Skeletal muscle cell (primary cell): ENCODE data around the gene THAP8.

Experiments
- DNase-seq: peaks from one replicate; pipeline ENCODE4 v3.0.0-alpha.2; 2010; ENCODE audit warnings: low read depth
- H3K4me3 ChIP-seq: 2 replicates; pipeline ENCODE4 v1.5.1; 2011; ENCODE audit warnings: low read depth, mild to moderate bottlenecking, control low read depth, low read length, moderate library complexity

Gene THAP8

GRCh38 chr19:36006955-36007354 is 47.1 kb downstream of the THAP8 start:
- no peak overlapping the region for H3K4me3 ChIP-seq
- DNase-seq = no peak

- H3K4me3 ChIP-seq = no peak overlapping the region
- no peak for DNase-seq
Observed at GRCh38 chr19:36003284-36003683, 50.8 kb downstream of the THAP8 start.

GRCh38 chr19:36001605-36002004 is 52.5 kb downstream of the THAP8 start:
- DNase-seq = no peak
- no peak overlapping the region for H3K4me3 ChIP-seq

GRCh38 chr19:35996777-35997176 is 57.3 kb downstream of the THAP8 start:
- H3K4me3 ChIP-seq = no peak overlapping the region
- no peak for DNase-seq

- H3K4me3 ChIP-seq = peak within 1 kb of the TSS; percentile 85
- DNase-seq = peak; percentile 63
Observed at GRCh38 chr19:35995048-35995993, 58.8 kb downstream of the THAP8 start, which contains the start of gene SDHAF1. TSS of gene SDHAF1 (plus strand) at chr19:35995188. CDS start at chr19:35995275, 87 bp downstream.

- H3K4me3 ChIP-seq = peak overlapping the region; percentile 85
- DNase-seq = no peak
Observed at GRCh38 chr19:35993923-35994598, 60.0 kb downstream of the THAP8 start.

- no peak for DNase-seq
- no peak overlapping the region for H3K4me3 ChIP-seq
Observed at GRCh38 chr19:35992907-35993765, 60.9 kb downstream of the THAP8 start.

GRCh38 chr19:35991731-35992450 is 62.2 kb downstream of the THAP8 start:
- H3K4me3 ChIP-seq = no peak overlapping the region
- DNase-seq = no peak

- DNase-seq = no peak
- H3K4me3 ChIP-seq = no peak overlapping the region
Observed at GRCh38 chr19:35990771-35991730, 63.0 kb downstream of the THAP8 start.

- no peak for DNase-seq
- H3K4me3 ChIP-seq = no peak overlapping the region
Observed at GRCh38 chr19:35990156-35990555, 63.9 kb downstream of the THAP8 start.

GRCh38 chr19:35988824-35989223 is 65.3 kb downstream of the THAP8 start:
- no peak for DNase-seq
- no peak overlapping the region for H3K4me3 ChIP-seq

GRCh38 chr19:35987571-35987896 is 66.6 kb downstream of the THAP8 start:
- DNase-seq = no peak
- H3K4me3 ChIP-seq = peak overlapping the region; percentile 38

GRCh38 chr19:35986664-35987570 is 67.2 kb downstream of the THAP8 start:
- H3K4me3 ChIP-seq = peak overlapping the region; percentile 38
- DNase-seq = no peak

GRCh38 chr19:35986111-35986510 is 68.0 kb downstream of the THAP8 start:
- H3K4me3 ChIP-seq = no peak overlapping the region
- DNase-seq = no peak
